Stomach (tissue), 9 donors: ENCODE results near the gene ACVR2A. TPM values are rescaled to one million over a fixed set of nuclear protein-coding genes. Genes with fewer than 3 reads are reported as not detected.
A peak's percentile ranks its signal among the peaks of the same experiment; 100 is the strongest.

Experiments used
- DNase-seq, 2 donors: peaks; one replicate each; pipeline versions ENCODE4 v3.0.0 to v3.0.0-alpha.2; 2013 to 2019
- H3K27ac ChIP-seq, 5 donors: fragments of 200-600 bp in 4 of 5; sonication (generic) in 4 of 5; one replicate each; pipeline ENCODE4 v1.5.1; 2013 to 2019; ENCODE audit warnings: mild to moderate bottlenecking in 1 of 5, moderate library complexity in 1 of 5
- H3K27me3 ChIP-seq, 3 donors: fragments of 200-600 bp; sonication (generic); one replicate each; pipeline ENCODE4 v1.5.1; 2017 to 2019; ENCODE audit warnings: mixed run types in 1 of 3
- H3K36me3 ChIP-seq, 4 donors: fragments of 200-600 bp; sonication (generic); 1 replicate in 3 of 4; 2 replicates in 1 of 4; pipeline ENCODE4 v1.5.1; 2016 to 2019
- H3K4me1 ChIP-seq, 4 donors: fragments of 200-600 bp; sonication (generic); one replicate each; pipeline ENCODE4 v1.5.1; 2016 to 2019
- H3K4me3 ChIP-seq, 4 donors: fragments of 200-600 bp; sonication (generic) in 3 of 4; one replicate each; pipeline ENCODE4 v1.5.1; 2016 to 2019; ENCODE audit warnings: mild to moderate bottlenecking in 1 of 4
- H3K9me3 ChIP-seq, 4 donors: fragments of 200-600 bp; sonication (generic); one replicate each; pipeline ENCODE4 v1.5.1; 2016 to 2019
- EP300 ChIP-seq: sonication (generic); formaldehyde crosslinking; IDR thresholded peaks from one replicate; pipeline ENCODE4 v1.6.1; 2017; ENCODE audit warnings: antibody characterized with exemption
- POLR2A ChIP-seq, 4 donors: fragments of 450-650 bp; IDR thresholded peaks; one replicate each; pipeline ENCODE4 v1.6.1; 2016; ENCODE audit warnings: antibody characterized with exemption in 4 of 4, control low read depth in 2 of 4, mild to moderate bottlenecking in 1 of 4, moderate library complexity in 1 of 4
- POLR2AphosphoS5 ChIP-seq, 3 donors: sonication (generic); formaldehyde crosslinking; IDR thresholded peaks; one replicate each; pipeline ENCODE4 v1.6.1; 2016; ENCODE audit warnings: antibody characterized with exemption in 3 of 3
- WGBS, 5 donors: extraction: QIAGEN DNeasy Blood & Tissue Kit in 3 of 5; methylation state at CpG; one replicate each; pipeline versions ENCODE4 v1.1.5 to v1.1.7; 2013 to 2018; 5-methylcytosine and 5-hydroxymethylcytosine counted together
- intact Hi-C: fragments of 100-400 bp; cut with DNase I; formaldehyde crosslinking; loops from one replicate; pipeline ENCODE4 v1.15.1; 2023; ENCODE audit warnings: low total_unique reads
- polyA plus RNA-seq, 3 donors: library from polyadenylated mRNA; stranded (reverse); fragments of 200-250 nt; gene quantifications; one replicate each; pipeline ENCODE4 v1.2.3, GENCODE V29; 2013
- total RNA-seq, 5 donors: library from RNA; depleted of rRNA; stranded (reverse); fragments of >200 nt; gene quantifications; one replicate each; pipeline versions ENCODE4 v1.1.0 to v1.2.3, GENCODE V29; 2014 to 2016
- TF ChIP-seq, protein P1 (sequence below), 7 experiments: fragments of 450-650 bp in 4 of 7; fragments of 200-600 bp in 3 of 7; sonication (generic) in 3 of 7; IDR thresholded peaks; one replicate each; pipeline ENCODE4 v1.5.1; 2016 to 2019; ENCODE audit warnings: antibody characterized with exemption in 7 of 7, control low read depth in 2 of 7, mild to moderate bottlenecking in 1 of 7
- donor health status: healthy with polysubstance abuse.
- donor health status: Bipolar disorder and iron deficiency.
- donor health status: healthy.

The ACVR2A gene
- total and polyA plus RNA-seq, 8 donors, result 1.9 to 46.8 (median 11.6) TPM

DNA sequence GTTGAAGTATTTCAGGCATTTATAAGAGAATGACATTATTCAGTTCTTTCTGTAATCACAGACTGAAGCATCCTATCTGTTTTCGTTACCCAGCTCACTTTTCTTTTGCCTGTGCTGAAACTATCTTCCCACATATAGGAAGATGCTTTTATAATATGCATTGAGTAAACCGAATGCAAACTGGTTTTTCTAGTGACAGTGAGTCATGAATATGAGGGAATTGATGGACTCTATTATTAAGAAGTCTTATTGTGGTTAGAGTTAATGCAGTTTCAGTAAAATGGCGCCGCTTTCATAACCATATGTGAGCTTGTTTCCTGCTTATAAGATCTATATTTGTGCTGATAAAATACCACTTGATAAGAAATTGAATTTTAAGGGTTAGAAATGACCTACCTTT is 59.2 kb downstream of the ACVR2A start:
- WGBS, 5 donors, result 66 to 74% (median 71%) methylated on average over 4 of the region's 4 CpGs
- Histone ChIP-seq H3K36me3 (peaks cover 0 to 10% (median 8%) of the 10 kb centered on the region in 4 donors), H3K4me1 (peaks cover 0 to 4% (median 2%) of the 10 kb centered on the region in 4 donors), H3K9me3 (no peaks in the 10 kb centered on the region), H3K27me3 (no peaks in the 10 kb centered on the region), H3K27ac (no peak overlapping the region), H3K4me3 (no peak overlapping the region)
- DNase-seq, result peak in 1 of 2 donors; percentile 10
- no peak for TF ChIP-seq EP300
- no peak for TF ChIP-seq POLR2A (IDR thresholded peaks at IDR 0.05)
- TF ChIP-seq, protein P1, sequence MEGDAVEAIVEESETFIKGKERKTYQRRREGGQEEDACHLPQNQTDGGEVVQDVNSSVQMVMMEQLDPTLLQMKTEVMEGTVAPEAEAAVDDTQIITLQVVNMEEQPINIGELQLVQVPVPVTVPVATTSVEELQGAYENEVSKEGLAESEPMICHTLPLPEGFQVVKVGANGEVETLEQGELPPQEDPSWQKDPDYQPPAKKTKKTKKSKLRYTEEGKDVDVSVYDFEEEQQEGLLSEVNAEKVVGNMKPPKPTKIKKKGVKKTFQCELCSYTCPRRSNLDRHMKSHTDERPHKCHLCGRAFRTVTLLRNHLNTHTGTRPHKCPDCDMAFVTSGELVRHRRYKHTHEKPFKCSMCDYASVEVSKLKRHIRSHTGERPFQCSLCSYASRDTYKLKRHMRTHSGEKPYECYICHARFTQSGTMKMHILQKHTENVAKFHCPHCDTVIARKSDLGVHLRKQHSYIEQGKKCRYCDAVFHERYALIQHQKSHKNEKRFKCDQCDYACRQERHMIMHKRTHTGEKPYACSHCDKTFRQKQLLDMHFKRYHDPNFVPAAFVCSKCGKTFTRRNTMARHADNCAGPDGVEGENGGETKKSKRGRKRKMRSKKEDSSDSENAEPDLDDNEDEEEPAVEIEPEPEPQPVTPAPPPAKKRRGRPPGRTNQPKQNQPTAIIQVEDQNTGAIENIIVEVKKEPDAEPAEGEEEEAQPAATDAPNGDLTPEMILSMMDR (IDR thresholded peaks at IDR 0.05), result no peak
- no peak for TF ChIP-seq POLR2AphosphoS5 (IDR thresholded peaks at IDR 0.05)
- intact Hi-C loops, result no loop called here

DNA sequence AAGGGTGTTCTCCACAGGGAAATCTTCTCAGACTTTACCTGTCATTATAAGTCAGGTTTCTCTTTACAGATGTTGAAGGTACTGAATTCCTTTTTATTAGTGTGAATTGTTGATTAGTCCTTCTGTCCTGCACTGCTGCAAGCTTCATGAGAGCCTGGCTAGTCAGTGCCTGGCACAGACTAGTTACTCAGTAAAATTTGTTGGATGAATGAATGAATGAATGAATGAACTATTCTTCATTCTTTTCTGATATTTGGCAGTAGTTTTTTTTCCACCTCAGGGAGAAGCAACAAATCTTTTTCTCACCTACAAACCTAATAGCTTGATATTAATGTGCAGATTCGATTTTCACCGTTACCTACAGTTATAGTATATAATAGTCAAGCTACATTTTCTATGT is 64.3 kb downstream of the ACVR2A start:
- no peaks in the 10 kb centered on the region for H3K27me3 ChIP-seq
- H3K4me1 ChIP-seq, result peaks cover 0 to 32% (median 15%) of the 10 kb centered on the region in 4 donors
- H3K27ac ChIP-seq, result no peak overlapping the region
- intact Hi-C loops, result no loop called here
- no peaks in the 10 kb centered on the region for H3K9me3 ChIP-seq
- no peak for DNase-seq
- TF ChIP-seq POLR2AphosphoS5 (IDR thresholded peaks at IDR 0.05), result no peak
- no peak overlapping the region for H3K4me3 ChIP-seq
- no peaks in the 10 kb centered on the region for H3K36me3 ChIP-seq
- WGBS, 5 donors, result 93 to 98% (median 97%) methylated on average over 2 of the region's 2 CpGs

DNA sequence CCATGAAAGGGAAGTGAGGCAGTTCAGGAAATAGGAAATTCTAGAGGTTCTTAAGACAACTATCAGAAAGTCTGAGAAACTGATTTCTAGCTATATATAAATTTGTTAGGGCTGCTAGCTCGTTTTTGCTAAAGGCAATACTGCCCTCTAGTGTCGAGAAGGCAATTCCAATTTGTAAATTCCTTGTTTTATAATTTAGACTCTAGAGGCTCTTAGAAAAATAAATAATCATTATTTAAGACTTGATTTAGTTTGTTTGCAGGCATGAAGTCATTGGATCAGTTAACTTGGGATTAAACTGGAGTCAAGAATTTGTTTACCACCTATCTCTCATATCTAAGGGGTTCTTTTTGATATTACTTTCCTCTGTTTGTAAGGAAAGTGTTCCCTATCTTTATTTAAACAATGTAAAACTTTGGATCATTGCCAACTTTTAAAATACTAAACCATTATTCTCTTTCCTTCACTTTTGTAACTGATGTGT is 66.2 kb downstream of the ACVR2A start:
- Histone ChIP-seq H3K36me3 (peaks cover 0 to 10% (median 4%) of the 10 kb centered on the region in 4 donors), H3K4me3 (no peak overlapping the region), H3K9me3 (no peaks in the 10 kb centered on the region), H3K27me3 (no peaks in the 10 kb centered on the region), H3K4me1 (peaks cover 0 to 39% (median 18%) of the 10 kb centered on the region in 4 donors), H3K27ac (no peak overlapping the region)
- DNase-seq, result peak in 1 of 2 donors; percentile 88
- TF ChIP-seq, protein P1 (IDR thresholded peaks at IDR 0.05), result peak in 5 of 7 experiments; percentile 24 to 85 (median 68)
- TF ChIP-seq POLR2A (IDR thresholded peaks at IDR 0.05) (no peak), POLR2AphosphoS5 (IDR thresholded peaks at IDR 0.05) (no peak), EP300 (no peak)
- intact Hi-C loops, result no loop called here
- 0 to 1% (median 0%) methylated on average over 2 of the region's 2 CpGs for WGBS, 5 donors

DNA sequence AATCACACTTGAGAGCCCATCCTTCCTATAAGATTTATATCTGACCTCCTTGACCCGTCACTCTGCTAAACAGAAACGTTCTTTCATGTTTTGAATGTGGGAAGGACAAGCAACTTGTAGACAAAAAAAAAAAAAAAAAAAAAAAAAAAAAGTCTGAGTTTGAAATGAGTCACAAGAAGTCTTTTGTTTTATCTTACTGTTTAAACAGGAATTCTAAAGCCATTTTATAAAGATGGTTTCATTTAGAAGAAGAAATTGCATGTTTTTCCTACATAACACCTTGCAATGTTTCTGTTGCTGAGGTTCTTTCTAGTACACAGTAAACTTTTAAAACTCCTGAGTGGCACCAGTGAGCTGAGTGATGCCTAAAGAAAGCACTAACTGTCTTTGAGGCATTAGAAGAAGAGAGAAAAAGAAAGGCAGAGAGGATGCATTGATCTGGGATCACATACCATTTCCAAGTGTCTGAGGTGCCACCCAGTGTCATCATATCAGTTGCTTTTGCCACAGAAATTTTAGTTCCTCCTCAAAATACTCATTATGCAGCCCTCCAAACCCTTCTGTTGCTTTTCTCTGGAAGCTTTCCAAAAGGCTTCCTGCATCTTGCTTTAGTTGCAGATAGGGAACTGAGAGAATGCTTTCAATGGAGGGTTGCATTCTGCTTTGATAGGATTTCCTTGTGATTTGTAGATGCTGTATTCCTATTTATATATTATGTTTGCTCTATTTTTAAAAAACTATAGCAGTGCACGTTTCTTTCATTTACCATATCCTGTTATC is 69.1 kb downstream of the ACVR2A start:
- 21 to 43% (median 29%) methylated on average over 3 of the region's 3 CpGs for WGBS, 5 donors
- peaks cover 0 to 38% (median 18%) of the 10 kb centered on the region in 4 donors for H3K4me1 ChIP-seq
- no peak for TF ChIP-seq EP300
- no peak for TF ChIP-seq POLR2AphosphoS5 (IDR thresholded peaks at IDR 0.05)
- TF ChIP-seq, protein P1 (IDR thresholded peaks at IDR 0.05), result no peak
- TF ChIP-seq POLR2A (IDR thresholded peaks at IDR 0.05), result no peak
- H3K36me3 ChIP-seq, result peaks cover 0 to 30% (median 30%) of the 10 kb centered on the region in 4 donors
- H3K4me3 ChIP-seq, result no peak overlapping the region
- no peaks in the 10 kb centered on the region for H3K27me3 ChIP-seq
- H3K27ac ChIP-seq, result no peak overlapping the region
- intact Hi-C loops, result no loop called here
- peak in 1 of 2 donors; percentile 35 for DNase-seq
- no peaks in the 10 kb centered on the region for H3K9me3 ChIP-seq

DNA sequence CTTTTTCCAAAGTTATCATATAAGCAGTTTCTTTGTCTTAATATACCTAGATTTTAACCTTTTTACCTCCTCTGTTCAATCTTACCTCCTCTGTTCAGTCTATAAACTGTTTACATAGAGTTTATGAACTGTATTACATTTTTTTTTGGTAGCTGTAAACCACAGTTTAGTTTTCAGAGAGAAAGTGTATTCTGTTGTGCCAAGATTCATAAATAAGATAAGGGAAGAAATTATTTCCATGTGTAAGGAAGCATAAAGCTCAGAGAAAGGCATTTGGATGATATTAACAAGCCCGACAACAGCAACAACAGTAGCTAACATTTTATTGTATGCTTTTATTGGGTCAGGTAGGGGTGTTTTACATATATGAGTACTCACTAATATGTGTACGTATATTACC is 71.2 kb downstream of the ACVR2A start:
- Histone ChIP-seq H3K9me3 (no peaks in the 10 kb centered on the region), H3K27me3 (no peaks in the 10 kb centered on the region), H3K4me1 (peaks cover 0 to 26% (median 13%) of the 10 kb centered on the region in 4 donors), H3K27ac (no peak overlapping the region), H3K4me3 (no peak overlapping the region), H3K36me3 (peaks cover 0 to 48% (median 44%) of the 10 kb centered on the region in 4 donors)
- DNase-seq, result no peak
- 91 to 99% (median 98%) methylated on average over 2 of the region's 2 CpGs for WGBS, 5 donors
- intact Hi-C loops, result no loop called here
- no peak for TF ChIP-seq POLR2A (IDR thresholded peaks at IDR 0.05)
- no peak for TF ChIP-seq EP300
- no peak for TF ChIP-seq POLR2AphosphoS5 (IDR thresholded peaks at IDR 0.05)
